HG03439 (cell line): ENCODE measurements around the gene ABHD16B.
"Not testable (repeated sequence)": the region's sequence is repeated elsewhere in the genome, so short reads cannot be mapped to it uniquely, and the experiment has no call there.

Source experiments
- ATAC-seq: cut with Tn5 transposase; IDR thresholded peaks from one replicate; pipeline ENCODE4 v1.9.1; 2021; ENCODE audit warnings: mild to moderate bottlenecking, moderate library complexity; ENCODE audit not compliant: unreplicated experiment

The ABHD16B gene

GRCh38 chr20:63876489-63877036 lies 15.3 kb downstream of the ABHD16B start:
- no peak for ATAC-seq

GRCh38 chr20:63877755-63878470 lies 16.6 kb downstream of the ABHD16B start:
- no peak for ATAC-seq

GRCh38 chr20:63878899-63879663 lies 17.8 kb downstream of the ABHD16B start:
- ATAC-seq: no peak

GRCh38 chr20:63880901-63881300 lies 19.6 kb downstream of the ABHD16B start:
- not testable (repeated sequence) for ATAC-seq

DNA sequence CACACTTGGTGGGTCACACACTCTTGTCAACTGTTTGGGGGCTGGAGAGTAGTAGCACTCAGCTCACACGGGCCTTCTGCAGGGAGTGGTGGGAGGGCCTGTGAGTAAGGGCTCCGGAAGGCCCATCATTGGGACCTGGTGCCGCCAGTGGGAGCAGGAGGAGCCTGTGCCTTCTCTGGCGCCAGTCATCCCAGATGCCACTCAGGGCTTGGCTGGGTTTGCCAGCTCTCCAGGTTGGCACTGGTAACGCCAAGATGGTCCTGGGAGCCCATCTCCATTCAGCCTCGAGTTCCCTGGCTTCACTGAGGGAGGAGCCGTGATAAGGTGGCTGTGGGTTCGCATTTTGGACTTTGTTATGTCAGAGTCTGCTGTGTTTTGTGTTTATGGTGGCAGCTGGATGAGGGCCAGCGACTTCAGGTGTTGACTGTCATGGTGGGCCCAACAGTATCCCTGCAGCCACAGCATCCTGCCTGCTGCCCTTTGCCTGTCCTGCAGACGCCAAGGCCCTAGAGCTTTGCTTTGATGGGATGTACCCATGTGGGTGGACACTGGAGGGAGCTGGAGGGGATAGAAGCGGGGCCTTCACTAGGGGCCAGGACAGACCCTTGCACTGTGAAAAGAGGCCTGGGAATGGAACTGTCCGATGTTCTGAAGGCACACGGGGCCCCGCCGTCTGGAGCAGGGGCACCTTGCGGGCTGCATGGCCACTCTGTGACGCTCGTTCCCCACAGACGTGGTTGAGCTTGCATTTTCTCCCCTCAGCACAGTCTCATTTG lies 20.3 kb downstream of the ABHD16B start:
- ATAC-seq: no peak

GRCh38 chr20:63882257-63883200 lies 21.2 kb downstream of the ABHD16B start:
- ATAC-seq: no peak

DNA sequence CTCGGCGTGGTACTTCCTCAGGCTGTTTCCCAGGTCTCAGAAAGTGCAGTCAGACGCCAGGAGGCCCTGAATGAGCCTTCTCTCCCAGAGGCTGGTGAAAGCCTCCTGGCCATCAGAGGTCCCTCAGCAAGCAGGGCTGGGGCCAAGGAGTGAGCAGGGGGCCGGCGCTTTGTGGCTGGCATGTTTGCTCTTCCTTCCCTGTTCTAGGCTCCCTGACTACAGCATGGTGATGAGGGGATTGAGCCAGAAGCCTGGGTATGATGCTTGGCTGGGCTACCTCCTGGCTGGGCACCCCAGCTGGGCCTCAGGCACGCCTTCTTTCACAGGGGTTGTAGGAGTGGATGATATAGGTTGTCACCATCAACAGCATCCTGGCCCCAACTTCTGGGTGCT lies 21.9 kb downstream of the ABHD16B start:
- ATAC-seq: no peak

GRCh38 chr20:63884506-63885263 lies 23.4 kb downstream of the ABHD16B start:
- no peak for ATAC-seq

DNA sequence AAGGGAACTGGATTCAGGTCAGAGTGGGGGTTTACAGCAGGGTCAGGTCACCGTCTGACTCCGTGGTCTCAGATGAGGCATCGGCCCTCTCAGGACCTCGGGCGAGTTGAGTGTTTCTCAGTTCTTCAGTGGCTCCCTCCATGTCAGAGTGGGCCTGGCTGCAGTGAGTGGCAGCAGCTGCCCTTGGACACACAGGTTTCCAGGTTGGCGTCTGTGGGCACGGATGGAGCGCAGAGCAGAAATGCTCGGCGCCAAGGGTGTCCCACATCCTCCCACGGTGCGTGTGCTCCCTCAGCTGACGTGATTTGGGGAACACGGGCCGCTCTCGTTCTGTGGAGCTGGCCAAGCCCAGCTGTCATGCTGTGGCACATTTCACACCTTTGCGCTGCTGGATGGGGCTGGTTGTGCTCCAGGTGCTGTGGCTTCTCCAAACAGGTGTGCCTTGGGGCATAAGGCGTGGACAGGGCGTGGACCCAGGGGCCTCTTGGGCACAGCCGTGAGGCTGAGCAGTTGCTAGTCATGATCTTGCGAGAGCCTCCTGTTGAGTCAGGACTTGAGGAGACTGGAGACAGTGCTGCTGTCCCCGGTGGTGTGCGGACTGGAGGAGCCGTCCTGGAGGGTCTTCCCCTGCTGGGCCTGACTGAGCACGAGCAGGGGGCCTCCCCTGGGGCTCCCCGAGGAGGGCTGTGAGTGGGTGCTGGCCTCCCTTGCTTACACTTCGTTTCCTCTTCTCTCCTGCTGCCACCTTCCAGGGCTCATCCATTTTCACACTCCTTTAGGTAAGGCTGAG lies 24.2 kb downstream of the ABHD16B start:
- no peak for ATAC-seq

- no peak for ATAC-seq
Measured at GRCh38 chr20:63886054-63886419, 24.7 kb downstream of the ABHD16B start.

- ATAC-seq: no peak
Measured at GRCh38 chr20:63886921-63887320, 25.6 kb downstream of the ABHD16B start.

DNA sequence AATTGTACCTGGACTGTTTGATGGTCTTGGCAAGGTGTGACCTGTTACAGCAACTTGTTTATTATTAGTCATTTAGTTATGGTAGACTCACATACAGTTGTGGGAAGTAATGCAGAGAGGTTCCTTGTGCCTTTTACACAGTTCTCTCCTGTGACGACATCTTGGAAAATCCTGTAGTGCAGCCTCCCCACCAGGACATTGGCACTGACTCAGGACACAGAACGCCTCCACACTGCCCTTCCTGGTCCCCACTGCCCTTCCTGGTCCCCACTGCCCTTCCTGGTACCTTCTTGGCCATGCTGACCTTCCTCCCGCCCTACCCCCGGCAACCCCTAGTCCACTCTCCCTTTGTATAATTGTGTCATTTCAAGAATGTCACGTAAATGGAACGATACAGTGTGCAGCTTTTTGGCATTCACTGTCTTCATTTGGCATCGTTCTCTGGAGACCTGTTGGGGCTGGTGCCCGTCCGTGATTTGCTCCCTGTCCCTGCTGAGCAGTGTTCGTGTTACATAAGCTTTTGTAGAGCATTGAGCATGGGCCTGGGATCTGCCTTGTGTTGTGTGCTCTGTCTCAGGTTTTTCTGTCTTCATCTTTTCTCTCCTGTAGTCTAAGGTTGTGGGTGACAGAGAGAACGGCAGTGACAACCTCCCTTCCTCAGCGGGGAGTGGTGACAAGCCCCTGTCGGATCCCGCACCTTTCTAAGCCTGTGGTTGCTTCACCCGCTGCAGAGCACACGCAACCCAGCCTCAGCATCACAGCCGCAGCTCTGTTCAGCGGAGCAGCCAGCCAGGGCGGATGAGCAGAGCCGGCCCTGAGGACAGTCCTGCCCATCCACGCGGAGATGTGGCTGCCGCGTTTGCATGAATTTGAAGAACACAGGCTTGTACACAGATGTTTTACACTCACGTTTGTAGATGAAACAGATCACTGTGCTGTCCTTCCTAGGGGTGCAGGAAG lies 28.2 kb downstream of the ABHD16B start:
- no peak for ATAC-seq

GRCh38 chr20:63890201-63890576 lies 28.9 kb downstream of the ABHD16B start:
- no peak for ATAC-seq

GRCh38 chr20:63890616-63891015 lies 29.3 kb downstream of the ABHD16B start:
- ATAC-seq: no peak

DNA sequence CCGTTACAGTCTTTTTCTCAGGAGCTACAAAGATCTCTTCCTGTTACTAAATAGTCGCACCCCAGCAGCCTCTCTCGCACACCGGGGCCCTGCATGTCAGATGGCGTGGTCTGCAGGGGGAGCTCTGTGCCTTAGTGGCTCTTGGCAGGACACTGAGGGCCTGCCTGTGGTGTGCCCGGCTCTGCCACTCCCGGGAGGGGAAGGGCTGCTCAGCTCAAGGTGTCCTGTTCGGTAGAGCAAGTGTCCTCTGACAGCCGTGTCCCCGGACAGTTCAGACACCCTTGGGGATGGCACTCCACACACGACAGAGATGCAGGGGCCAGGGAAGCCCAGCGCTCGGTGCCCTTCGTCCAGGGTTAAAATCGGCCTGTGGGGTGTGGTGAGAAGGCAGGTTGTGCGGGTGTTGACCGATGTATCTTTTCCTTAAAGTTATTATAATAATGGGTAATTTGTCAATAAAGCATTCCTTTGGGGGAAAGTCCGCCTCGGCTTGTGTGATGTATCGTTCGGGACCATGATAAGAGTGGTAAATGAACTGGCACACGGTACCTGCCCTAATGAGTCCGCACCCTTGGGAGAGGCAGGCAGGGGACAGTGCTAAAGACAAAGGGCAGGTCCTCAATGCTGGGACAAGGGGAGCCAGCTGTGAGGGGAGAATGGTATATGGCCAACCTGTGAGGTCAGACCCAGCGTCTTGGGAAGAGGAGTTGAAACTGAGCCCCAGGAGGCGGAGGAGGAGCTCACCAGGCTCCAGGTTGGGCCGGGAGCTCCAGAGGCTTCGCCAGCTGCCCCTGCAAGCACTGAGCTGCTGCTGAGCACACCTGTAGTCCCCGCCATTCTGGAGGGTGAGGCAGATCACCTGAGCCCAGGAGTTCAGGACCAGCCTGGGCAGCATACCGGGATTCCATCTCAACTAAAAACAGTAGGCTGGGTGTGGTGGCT lies 30.0 kb downstream of the ABHD16B start:
- ATAC-seq: no peak

GRCh38 chr20:63892402-63892801 lies 31.1 kb downstream of the ABHD16B start:
- ATAC-seq: no peak

DNA sequence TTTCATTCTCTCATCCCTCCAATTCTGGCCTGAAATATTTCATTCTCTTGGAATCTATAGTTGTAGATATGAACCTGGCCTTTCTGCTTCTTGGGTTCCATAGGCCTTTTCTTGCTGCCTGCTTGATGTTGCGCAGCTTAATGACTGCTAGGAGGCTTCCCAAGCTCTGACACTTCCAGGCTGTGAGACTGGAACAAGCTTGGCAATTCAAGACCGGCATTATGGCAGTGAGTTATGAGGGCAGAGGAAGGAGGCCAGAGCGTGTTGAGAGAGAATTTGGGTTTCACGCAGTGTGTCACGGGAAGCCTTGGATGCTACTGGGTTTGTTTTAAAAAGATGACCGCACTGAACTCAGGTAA lies 32.7 kb downstream of the ABHD16B start:
- ATAC-seq: no peak
